SK-N-DZ (cell line): Measurements from ENCODE around the gene CNTN4.
A peak's percentile ranks its signal among the peaks of the same experiment; 100 is the strongest.

Source experiments
- DNase-seq: peaks from one replicate; pipeline ENCODE4 v3.0.0-alpha.2; 2015; ENCODE audit warnings: low spot score

The CNTN4 gene

GRCh38 chr3:2148561-2149340 is 50.1 kb downstream of the CNTN4 start:
- no peak for DNase-seq

DNA sequence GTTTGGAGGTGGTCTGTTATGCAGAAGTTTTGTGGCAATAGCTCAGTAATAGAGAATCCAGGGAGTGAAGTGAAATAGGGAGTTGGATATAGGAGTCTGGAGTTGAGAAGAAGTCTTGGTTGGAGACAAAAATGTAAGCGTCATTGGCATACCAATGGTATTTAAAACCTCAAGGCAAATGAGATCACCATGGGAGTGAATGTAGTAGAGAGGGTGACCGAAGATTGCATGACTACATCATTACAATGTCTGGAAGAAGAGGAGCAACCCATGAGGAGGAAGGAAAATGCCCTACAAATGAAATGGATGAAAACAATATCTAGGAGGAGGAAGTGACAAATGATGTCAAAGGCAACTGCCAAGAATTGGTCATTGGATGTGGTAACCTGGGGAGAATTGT is 54.4 kb downstream of the CNTN4 start:
- DNase-seq, result no peak

GRCh38 chr3:2153547-2153946 is 54.9 kb downstream of the CNTN4 start:
- no peak for DNase-seq

- DNase-seq, result no peak
Measured at GRCh38 chr3:2154621-2155020, 56.0 kb downstream of the CNTN4 start.

DNA sequence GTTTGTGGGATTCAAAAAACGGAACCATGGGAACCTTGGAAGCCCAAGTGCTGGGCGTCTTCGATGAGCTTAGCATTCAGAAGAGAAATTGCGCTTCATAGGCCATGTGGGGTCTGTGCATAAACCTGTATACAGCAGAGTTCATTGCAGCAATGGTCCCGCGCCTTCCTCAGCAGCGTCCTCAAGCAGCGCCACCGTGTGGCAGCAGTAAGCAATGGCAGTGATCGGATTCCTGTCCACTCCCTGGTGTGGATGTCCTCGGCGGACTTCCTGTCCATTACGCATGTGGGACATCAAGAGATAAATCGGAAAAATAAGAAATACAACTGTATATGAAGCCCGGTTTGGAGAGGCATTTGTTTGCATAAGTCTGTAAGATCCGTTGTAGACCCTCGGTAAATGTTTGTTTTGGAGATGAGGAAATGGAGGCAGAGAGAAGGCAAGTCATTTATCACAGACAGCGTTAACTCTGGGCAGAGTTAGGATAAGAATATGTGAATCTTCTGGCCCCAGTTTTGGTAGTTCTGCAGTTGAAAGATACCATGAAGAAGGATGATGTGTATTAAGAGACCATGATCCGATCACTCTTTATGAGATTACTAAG is 57.7 kb downstream of the CNTN4 start:
- no peak for DNase-seq

GRCh38 chr3:2158828-2159227 is 60.2 kb downstream of the CNTN4 start:
- no peak for DNase-seq

DNA sequence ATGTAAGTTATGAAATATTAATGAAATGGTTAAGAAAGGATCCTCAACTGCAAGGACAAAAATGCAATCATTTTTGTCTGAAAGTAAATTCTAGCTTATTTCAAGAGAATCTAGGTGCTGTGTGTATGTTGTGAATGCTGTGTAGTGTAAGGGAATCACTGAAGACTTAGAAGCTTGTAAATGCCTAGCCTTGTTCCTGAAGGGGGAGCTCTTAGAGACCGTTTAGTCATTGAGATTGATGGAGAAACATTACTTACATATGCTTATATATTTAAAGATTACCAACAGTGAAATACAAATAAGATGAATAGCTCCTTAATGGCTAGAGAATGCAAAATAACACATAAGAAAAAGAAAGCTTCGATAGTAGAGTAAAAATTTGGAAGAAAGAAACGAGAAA is 67.9 kb downstream of the CNTN4 start:
- DNase-seq, result no peak

- DNase-seq, result no peak
Measured at GRCh38 chr3:2172561-2173171, 74.0 kb downstream of the CNTN4 start.

GRCh38 chr3:2180634-2181033 is 82.0 kb downstream of the CNTN4 start:
- peak; percentile 7 for DNase-seq

GRCh38 chr3:2198776-2199279 is 100.2 kb downstream of the CNTN4 start:
- DNase-seq, result no peak

- DNase-seq, result no peak
Measured at GRCh38 chr3:2204054-2204453, 105.4 kb downstream of the CNTN4 start.

DNA sequence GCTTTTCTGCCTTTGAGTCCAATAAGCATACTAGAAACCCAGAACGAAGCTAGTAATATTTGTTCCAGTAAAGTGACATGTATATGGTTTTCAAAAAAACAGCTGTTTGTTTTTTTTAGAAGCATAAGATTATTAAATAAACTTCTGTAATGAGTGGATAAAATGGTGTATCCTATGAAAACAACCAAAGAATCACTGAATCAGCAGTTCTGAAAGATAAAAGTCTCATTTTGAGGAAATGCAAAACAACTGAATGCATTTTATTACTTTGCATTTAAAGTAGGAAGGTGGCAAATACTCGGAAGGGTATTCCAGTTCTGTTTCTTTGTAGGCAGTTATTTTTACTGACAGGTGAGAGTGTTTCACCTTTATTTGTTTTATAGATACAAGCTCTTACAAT is 107.0 kb downstream of the CNTN4 start:
- no peak for DNase-seq

GRCh38 chr3:2206536-2206935 is 107.9 kb downstream of the CNTN4 start:
- DNase-seq, result no peak

DNA sequence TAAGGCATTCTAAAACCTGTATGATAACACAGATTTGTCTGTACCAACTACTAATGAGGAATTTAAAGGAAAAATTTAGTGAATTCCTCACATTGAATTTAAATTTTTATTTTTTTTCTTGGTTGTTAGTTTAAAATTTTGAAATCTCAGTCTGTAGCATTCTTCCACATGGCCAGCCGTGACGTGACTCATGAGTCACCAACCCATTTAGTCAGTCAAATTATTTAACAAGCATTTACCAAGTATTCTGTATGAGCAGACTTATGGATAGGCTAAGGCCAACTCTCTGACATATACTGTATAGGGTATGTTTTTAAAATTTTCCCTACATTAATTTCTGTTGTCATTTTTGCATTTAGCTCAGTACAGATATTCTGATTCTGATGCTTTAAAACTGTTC is 112.9 kb downstream of the CNTN4 start:
- no peak for DNase-seq

- no peak for DNase-seq
Measured at GRCh38 chr3:2212206-2212605, 113.5 kb downstream of the CNTN4 start.

DNA sequence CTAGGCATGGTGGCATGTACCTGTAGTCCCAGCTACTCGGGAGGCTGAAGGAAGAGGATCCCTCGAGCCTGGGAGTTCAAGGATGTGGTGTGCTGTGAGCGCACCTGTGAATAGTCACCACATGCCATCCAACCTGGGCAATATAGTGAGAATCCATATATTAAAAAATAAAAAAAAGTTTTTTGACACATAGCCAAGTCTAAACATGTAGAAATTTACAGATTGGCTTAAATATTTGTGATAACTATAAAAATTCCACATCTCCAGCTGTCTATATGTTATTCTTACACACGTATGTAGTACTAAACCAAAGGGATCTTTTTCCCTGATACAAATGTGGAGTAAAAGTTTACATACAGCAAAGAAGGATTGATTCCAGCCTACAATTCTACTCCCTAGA is 119.7 kb downstream of the CNTN4 start:
- DNase-seq, result no peak

- DNase-seq, result no peak
Measured at GRCh38 chr3:2218816-2219215, 120.2 kb downstream of the CNTN4 start.

DNA sequence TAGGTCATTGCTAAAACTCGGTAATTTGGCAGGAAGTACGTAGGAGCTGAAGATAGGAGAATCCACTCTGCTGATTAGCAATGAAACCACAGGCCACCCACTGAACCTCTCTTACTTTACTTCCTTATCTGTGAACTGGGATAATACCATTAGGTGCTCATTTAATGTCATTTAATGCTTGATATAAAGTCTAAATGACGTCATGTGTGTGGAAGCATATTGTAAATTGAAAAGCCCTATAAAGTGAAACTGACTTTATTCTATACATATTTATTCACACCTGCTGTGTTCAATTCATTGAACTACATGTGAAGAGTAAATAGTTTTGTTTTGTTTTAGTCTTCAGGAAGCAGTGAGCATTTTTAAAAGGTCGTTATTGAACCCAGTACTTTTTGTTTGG is 137.5 kb downstream of the CNTN4 start:
- DNase-seq, result no peak

DNA sequence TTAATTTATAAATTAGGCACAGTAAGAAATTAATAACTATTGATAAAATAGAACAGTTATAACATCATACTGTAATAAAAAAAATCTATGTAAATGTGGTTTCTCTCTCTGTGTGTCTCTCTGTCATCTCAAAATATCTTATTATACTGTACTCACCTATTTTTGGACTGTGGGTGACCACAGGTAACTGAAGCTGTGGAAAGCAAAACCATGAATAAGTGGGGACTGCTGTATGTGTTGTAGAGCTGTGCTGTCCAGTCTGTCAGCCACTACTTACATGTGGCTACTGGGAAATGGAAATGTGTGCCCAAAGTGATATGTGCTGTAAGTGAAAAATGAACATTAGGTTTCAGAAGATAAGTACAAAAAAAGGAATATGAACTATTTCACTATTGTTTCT is 145.5 kb downstream of the CNTN4 start:
- no peak for DNase-seq

GRCh38 chr3:2246873-2247648 is 148.4 kb downstream of the CNTN4 start:
- no peak for DNase-seq

DNA sequence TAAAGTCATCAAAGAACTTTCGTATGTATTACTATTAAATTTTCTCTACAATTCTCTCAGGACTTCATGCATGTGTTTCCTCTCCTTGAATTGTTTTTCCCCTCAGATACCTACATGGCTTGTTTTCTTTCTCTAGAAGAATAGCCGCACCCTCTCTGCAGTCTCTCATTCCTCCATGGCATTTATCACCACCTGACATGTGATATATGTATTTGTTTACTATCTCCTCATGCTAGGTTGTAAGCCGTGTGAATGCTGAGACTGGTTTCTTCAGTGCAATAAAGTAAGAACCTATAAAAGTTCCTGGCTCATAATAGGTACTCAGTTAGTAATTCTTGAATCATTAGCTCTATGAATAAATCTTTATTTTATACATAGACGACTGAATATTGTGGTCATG is 149.2 kb downstream of the CNTN4 start:
- no peak for DNase-seq

- DNase-seq, result no peak
Measured at GRCh38 chr3:2250783-2251182, 152.1 kb downstream of the CNTN4 start.
